SH-SY5Y (cell line): ENCODE data around the gene GSS.

Source experiments
- GATA2 ChIP-seq: IDR thresholded peaks from 2 replicates; pipeline ENCODE4 v1.6.1; 2011; ENCODE audit warnings: mild to moderate bottlenecking, low read depth, low read length
- GATA3 ChIP-seq: IDR thresholded peaks from 2 replicates; pipeline ENCODE4 v1.6.1; 2011; ENCODE audit warnings: low read depth, mild to moderate bottlenecking, low read length, moderate library complexity

DNA sequence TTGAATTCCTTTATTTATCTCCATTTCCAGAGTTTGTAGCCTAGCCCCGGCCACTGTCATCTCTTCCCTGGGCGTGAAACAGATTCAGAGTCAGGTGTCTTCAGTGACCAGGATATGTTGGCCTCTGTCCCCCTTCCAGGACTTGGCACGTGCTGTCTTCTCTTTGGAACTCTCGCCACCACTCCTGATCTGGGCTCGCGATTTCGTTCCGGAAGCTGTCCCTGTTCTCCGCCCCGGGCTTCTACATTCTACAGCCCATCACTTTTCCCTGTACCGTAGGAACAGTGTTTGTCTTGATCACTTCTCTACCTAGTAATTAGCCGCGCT is 739 bp downstream of the GSS start:
- TF ChIP-seq GATA2 (0 out of 2 replicates have a peak, but pooled peaks have one; percentile 3), GATA3 (no peak)
